Naive thymus-derived CD4-positive, alpha-beta T cell (primary cell): Measurements from ENCODE around the gene PDE8A. TPM values are rescaled to one million over a fixed set of nuclear protein-coding genes. Genes with fewer than 3 reads are reported as not detected.
A peak's percentile ranks its signal among the peaks of the same experiment; 100 is the strongest.

ENCODE experiments used
- ATAC-seq: fragments of 150-1000 bp; cut with Tn5 transposase; 2 replicates; pipeline ENCODE4 v1.10.0; 2021; ENCODE audit warnings: mild to moderate bottlenecking, moderate library complexity
- CTCF ChIA-PET: fragments of 350-600 bp; sonication (Branson Sonifier 250); formaldehyde crosslinking; loops from one replicate; lab custom pipeline; 2021; ENCODE audit warnings: antibody characterized with exemption; lab: Charles Lee
- POLR2A ChIA-PET: fragments of 350-600 bp; sonication (Branson Sonifier 250); formaldehyde crosslinking; loops from one replicate; lab custom pipeline; 2021; ENCODE audit warnings: antibody characterized with exemption, inconsistent platforms; lab: Charles Lee
- DNase-seq, 9 donors: peaks; one replicate each; pipeline versions ENCODE4 v3.0.0 to v3.0.0-alpha.2; 2020 to 2022; ENCODE audit warnings: mixed read lengths in 1 of 9
- H3K27ac ChIP-seq: one replicate; pipeline ENCODE4 v1.7.0; 2013; ENCODE audit warnings: mild to moderate bottlenecking, low read depth, low read length, moderate library complexity
- H3K27me3 ChIP-seq, 2 donors: one replicate each; pipeline ENCODE4 v1.7.0; 2013; ENCODE audit warnings: low read length in 2 of 2, mild to moderate bottlenecking in 2 of 2, moderate library complexity in 2 of 2; ENCODE audit not compliant: control insufficient read depth in 2 of 2, insufficient read depth in 2 of 2
- H3K36me3 ChIP-seq, 3 experiments: 1 replicate in 2 of 3; 2 replicates in 1 of 3; pipeline ENCODE4 v1.7.0; 2013; ENCODE audit warnings: low read length in 3 of 3, mild to moderate bottlenecking in 3 of 3, moderate library complexity in 1 of 3; ENCODE audit not compliant: insufficient read depth in 3 of 3, control insufficient read depth in 2 of 3
- H3K4me1 ChIP-seq, 2 donors: one replicate each; pipeline ENCODE4 v1.7.0; 2013; ENCODE audit warnings: low read length in 2 of 2, mild to moderate bottlenecking in 2 of 2, moderate library complexity in 1 of 2; ENCODE audit not compliant: control insufficient read depth in 2 of 2, insufficient read depth in 2 of 2
- H3K4me3 ChIP-seq: 2 replicates; pipeline ENCODE4 v1.7.0; 2013; ENCODE audit warnings: mild to moderate bottlenecking, low read length
- H3K9me3 ChIP-seq, 3 experiments: 1 replicate in 2 of 3; 2 replicates in 1 of 3; pipeline ENCODE4 v1.7.0; 2013; ENCODE audit warnings: low read length in 3 of 3; ENCODE audit not compliant: control insufficient read depth in 2 of 3
- H3K27ac Mint-ChIP-seq, 9 donors: one replicate each; pipeline ENCODE4 v1.8.0; 2020 to 2022; ENCODE audit warnings: mixed read lengths in 9 of 9, mild to moderate bottlenecking in 8 of 9, moderate library complexity in 5 of 9, inconsistent platforms in 2 of 9
- H3K27me3 Mint-ChIP-seq, 5 donors: one replicate each; pipeline ENCODE4 v1.8.0; 2021 to 2022; ENCODE audit warnings: mixed read lengths in 5 of 5, mild to moderate bottlenecking in 1 of 5
- H3K36me3 Mint-ChIP-seq, 5 donors: one replicate each; pipeline ENCODE4 v1.8.0; 2020 to 2022; ENCODE audit warnings: mixed read lengths in 5 of 5, mild to moderate bottlenecking in 3 of 5, inconsistent platforms in 1 of 5
- H3K4me1 Mint-ChIP-seq, 7 donors: one replicate each; pipeline ENCODE4 v1.8.0; 2020 to 2022; ENCODE audit warnings: mixed read lengths in 7 of 7, mild to moderate bottlenecking in 3 of 7, inconsistent platforms in 1 of 7
- H3K4me3 Mint-ChIP-seq, 10 donors: one replicate each; pipeline ENCODE4 v1.8.0; 2020 to 2022; ENCODE audit warnings: mild to moderate bottlenecking in 10 of 10, mixed read lengths in 10 of 10, moderate library complexity in 6 of 10, inconsistent platforms in 2 of 10
- H3K9me3 Mint-ChIP-seq, 11 donors: one replicate each; pipeline ENCODE4 v1.8.0; 2020 to 2022; ENCODE audit warnings: mixed read lengths in 11 of 11, mild to moderate bottlenecking in 4 of 11, inconsistent platforms in 1 of 11, moderate library complexity in 1 of 11
- intact Hi-C, 2 donors: fragments of 100-400 bp; cut with micrococcal nuclease; formaldehyde crosslinking; loops; one replicate each; pipeline ENCODE4 v1.15.1; 2023
- polyA plus RNA-seq, 2 donors: library from polyadenylated mRNA; unstranded; fragments of 300-500 nt; fragmentation: Illumina TruSeq; gene quantifications; one replicate each; pipeline ENCODE4 v1.2.3, GENCODE V29; 2021
- total RNA-seq, 6 experiments: library from RNA in 5 of 6; stranded (reverse) in 5 of 6; gene quantifications; 1 replicate in 5 of 6; 2 replicates in 1 of 6; pipeline ENCODE4 v1.2.3 and lab custom pipeline; 2021 to 2026

The PDE8A gene
- total and polyA plus RNA-seq, 7 experiments from 2014 or later, result 1.7 to 43.3 (median 31.9) TPM

DNA sequence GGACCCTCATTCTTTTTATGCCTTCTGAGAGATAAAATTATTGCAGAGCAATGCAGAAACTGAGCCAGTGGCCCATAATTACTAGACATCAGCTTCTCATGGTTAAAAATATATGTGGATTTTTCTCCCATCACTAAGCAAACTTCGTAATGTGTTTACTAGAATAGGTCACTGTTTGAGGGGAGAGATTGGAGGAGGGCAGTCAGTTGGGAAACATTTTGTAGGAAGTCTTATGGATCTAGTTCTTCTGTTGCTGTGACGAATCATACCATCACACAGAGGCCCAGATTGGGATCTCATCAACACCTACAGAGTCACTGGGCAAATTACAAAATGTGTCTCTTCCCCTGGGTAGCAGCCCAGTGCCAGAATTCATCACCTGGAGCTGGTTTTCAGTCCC is 81.4 kb downstream of the PDE8A start:
- Mint-ChIP-seq H3K27ac (no peak overlapping the region), H3K4me1 (peaks cover 8 to 51% (median 32%) of the 10 kb centered on the region in 7 donors), H3K4me3 (no peak overlapping the region), H3K27me3 (no peaks in the 10 kb centered on the region), H3K9me3 (peaks cover 4 to 39% (median 13%) of the 10 kb centered on the region in 11 donors), H3K36me3 (peaks cover 9 to 59% (median 25%) of the 10 kb centered on the region in 5 donors)
- H3K36me3 ChIP-seq, result peaks cover 0 to 5% (median 0%) of the 10 kb centered on the region in 3 experiments
- POLR2A ChIA-PET, result no interaction called here
- CTCF ChIA-PET, result no interaction called here
- H3K4me1 ChIP-seq, result no peaks in the 10 kb centered on the region
- H3K9me3 ChIP-seq, result peaks cover 0 to 4% (median 0%) of the 10 kb centered on the region in 3 experiments
- DNase-seq (no peak), ATAC-seq (no peak)
- intact Hi-C loops, result no loop called here
- H3K27me3 ChIP-seq, result no peaks in the 10 kb centered on the region
- H3K4me3 ChIP-seq, result no peak overlapping the region
- no peak overlapping the region for H3K27ac ChIP-seq

DNA sequence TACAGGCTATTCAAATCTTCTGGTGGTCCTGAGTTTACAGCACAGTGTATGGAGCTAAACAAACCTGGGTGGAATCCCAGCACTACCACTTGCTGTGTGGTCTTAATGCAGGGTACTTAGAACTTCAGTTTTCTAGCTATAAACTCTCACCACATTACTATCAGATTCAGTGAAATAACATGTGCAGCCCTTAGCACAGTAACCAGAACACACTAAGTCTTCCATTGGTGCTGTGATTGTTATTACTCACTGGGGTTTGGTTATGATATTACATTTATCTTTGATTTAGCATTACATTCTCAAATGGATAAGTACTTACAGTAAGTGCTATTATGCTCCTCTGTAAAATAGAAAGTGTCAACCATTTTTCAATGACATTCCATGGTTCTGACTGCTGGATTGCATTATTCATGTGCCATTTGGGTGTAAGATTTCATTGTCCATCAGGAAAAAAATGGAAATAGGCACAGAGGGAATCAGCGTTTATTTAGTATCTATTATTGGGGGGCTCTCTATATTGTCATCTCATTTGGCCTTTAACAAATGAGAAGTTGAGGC is 81.9 kb downstream of the PDE8A start:
- intact Hi-C loops, result no loop called here

DNA sequence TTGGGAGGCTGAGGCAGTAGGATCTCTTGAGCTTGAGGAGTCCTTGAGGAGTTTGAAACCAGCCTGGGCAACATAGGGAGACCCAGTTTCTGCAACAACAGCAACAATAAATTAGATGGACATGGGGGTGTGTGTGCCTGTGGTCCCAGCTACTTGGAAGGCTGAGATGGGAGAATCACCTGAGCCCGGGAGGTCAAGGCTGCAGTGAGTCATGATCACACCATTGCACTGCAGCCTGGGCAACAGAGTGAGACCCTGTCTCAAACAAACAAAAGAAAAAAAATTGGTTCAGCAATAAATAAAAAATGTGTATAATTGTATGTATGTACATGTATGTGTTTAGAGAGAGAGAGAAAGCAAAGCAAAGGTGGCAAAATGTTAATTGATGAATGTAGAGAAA is 83.1 kb downstream of the PDE8A start:
- Mint-ChIP-seq H3K9me3 (peaks cover 0 to 24% (median 7%) of the 10 kb centered on the region in 11 donors), H3K4me3 (no peak overlapping the region), H3K27ac (peak overlapping the region in 2 of 9 donors; percentile 36 to 46), H3K36me3 (peaks cover 9 to 60% (median 25%) of the 10 kb centered on the region in 5 donors), H3K4me1 (peaks cover 2 to 35% (median 16%) of the 10 kb centered on the region in 7 donors), H3K27me3 (no peaks in the 10 kb centered on the region)
- POLR2A ChIA-PET, result no interaction called here
- CTCF ChIA-PET, result no interaction called here
- ATAC-seq (no peak), DNase-seq (no peak)
- H3K36me3 ChIP-seq, result peaks cover 0 to 10% (median 0%) of the 10 kb centered on the region in 3 experiments
- H3K9me3 ChIP-seq, result peaks cover 0 to 4% (median 0%) of the 10 kb centered on the region in 3 experiments
- intact Hi-C loops, result no loop called here
- no peaks in the 10 kb centered on the region for H3K27me3 ChIP-seq
- H3K27ac ChIP-seq, result no peak overlapping the region
- no peak overlapping the region for H3K4me3 ChIP-seq
- no peaks in the 10 kb centered on the region for H3K4me1 ChIP-seq

More for the DNA sequence above, 81.9 kb downstream of the PDE8A start:
- ChIA-PET CTCF (no interaction called here), POLR2A (no interaction called here)
- no peaks in the 10 kb centered on the region for H3K4me1 ChIP-seq
- H3K4me3 ChIP-seq, result no peak overlapping the region
- Mint-ChIP-seq H3K27me3 (no peaks in the 10 kb centered on the region), H3K4me1 (peaks cover 8 to 46% (median 27%) of the 10 kb centered on the region in 7 donors), H3K9me3 (peaks cover 0 to 35% (median 12%) of the 10 kb centered on the region in 11 donors), H3K4me3 (no peak overlapping the region), H3K36me3 (peaks cover 9 to 61% (median 25%) of the 10 kb centered on the region in 5 donors), H3K27ac (no peak overlapping the region)
- DNase-seq (no peak), ATAC-seq (no peak)
- peaks cover 0 to 5% (median 0%) of the 10 kb centered on the region in 3 experiments for H3K36me3 ChIP-seq
- peaks cover 0 to 4% (median 0%) of the 10 kb centered on the region in 3 experiments for H3K9me3 ChIP-seq
- H3K27ac ChIP-seq, result no peak overlapping the region
- no peaks in the 10 kb centered on the region for H3K27me3 ChIP-seq

DNA sequence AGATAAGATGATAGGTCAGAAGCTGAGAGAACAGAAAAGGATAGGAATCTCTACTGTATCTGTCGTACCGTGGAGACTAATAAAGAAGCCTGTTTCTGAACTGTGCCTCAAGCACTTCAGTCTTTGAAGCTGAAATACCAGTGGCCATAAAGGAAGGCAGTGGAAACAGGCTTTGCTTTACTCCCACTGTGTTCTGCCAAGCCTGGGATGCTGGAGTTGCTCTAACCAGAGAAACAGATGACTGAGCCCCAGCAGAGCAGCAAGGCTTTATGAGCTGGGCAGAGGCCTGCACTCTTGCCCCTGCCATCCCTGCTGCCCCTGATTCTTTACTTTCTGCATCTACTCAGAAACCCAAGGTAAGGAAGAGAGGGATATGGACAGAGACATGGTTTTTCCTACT is 89.4 kb downstream of the PDE8A start:
- Histone ChIP-seq H3K4me1 (no peaks in the 10 kb centered on the region), H3K36me3 (peaks cover 0 to 22% (median 0%) of the 10 kb centered on the region in 3 experiments), H3K4me3 (no peak overlapping the region), H3K27me3 (no peaks in the 10 kb centered on the region), H3K27ac (no peak overlapping the region), H3K9me3 (no peaks in the 10 kb centered on the region)
- no peak for DNase-seq
- no peaks in the 10 kb centered on the region for H3K27me3 Mint-ChIP-seq
- H3K36me3 Mint-ChIP-seq, result peaks cover 10 to 68% (median 43%) of the 10 kb centered on the region in 5 donors
- peaks cover 0 to 7% (median 0%) of the 10 kb centered on the region in 7 donors for H3K4me1 Mint-ChIP-seq
- no peaks in the 10 kb centered on the region for H3K9me3 Mint-ChIP-seq
- H3K4me3 Mint-ChIP-seq, result no peak overlapping the region
- intact Hi-C loops, result no loop called here
- no peak overlapping the region for H3K27ac Mint-ChIP-seq
- POLR2A ChIA-PET, result no interaction called here
- CTCF ChIA-PET, result no interaction called here
- ATAC-seq, result no peak

DNA sequence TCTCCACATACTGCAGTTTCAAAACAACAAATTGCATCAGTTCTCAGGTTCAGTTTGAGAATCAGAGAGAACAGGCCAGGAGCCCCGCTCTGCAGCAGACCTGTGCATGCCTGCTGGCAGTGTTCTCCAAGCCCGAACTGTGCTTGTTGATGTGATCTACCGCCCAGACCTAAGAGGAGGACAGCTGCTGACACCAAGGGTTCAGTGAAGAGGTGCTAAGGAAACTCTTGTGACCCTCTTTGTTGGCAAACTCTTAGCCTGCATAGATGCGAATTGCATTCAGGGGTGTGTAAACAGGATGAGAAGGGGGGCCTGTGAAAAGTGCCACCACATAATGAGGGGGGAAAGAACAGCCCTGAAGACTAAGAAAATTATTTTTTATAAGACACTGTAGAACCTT is 89.8 kb downstream of the PDE8A start:
- Mint-ChIP-seq H3K4me3 (no peak overlapping the region), H3K9me3 (no peaks in the 10 kb centered on the region), H3K4me1 (peaks cover 0 to 7% (median 0%) of the 10 kb centered on the region in 7 donors), H3K36me3 (peaks cover 10 to 69% (median 48%) of the 10 kb centered on the region in 5 donors), H3K27me3 (no peaks in the 10 kb centered on the region), H3K27ac (no peak overlapping the region)
- Histone ChIP-seq H3K9me3 (no peaks in the 10 kb centered on the region), H3K27me3 (no peaks in the 10 kb centered on the region), H3K36me3 (peaks cover 0 to 22% (median 0%) of the 10 kb centered on the region in 3 experiments), H3K4me1 (no peaks in the 10 kb centered on the region), H3K4me3 (no peak overlapping the region), H3K27ac (no peak overlapping the region)
- no peak for ATAC-seq
- intact Hi-C loops, result no loop called here
- ChIA-PET POLR2A (no interaction called here), CTCF (no interaction called here)
- no peak for DNase-seq

DNA sequence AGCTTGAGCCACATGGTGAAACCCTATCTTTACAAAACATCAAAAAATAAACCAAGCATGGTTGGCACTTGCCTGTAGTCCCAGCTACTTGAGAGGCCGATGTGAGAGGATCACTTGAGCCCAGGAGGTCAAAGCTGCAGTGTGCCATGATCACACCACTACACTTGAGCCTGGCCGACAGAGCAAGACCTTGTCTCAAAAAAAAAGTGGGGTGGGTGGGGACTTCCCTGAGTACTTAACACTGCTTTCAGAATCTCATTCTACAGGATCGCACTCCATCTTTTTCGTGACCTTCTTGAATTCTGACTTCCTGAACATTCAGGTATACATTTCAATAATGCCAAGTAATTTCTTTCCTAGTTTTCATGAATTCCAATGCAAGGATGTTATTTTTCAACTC is 91.3 kb downstream of the PDE8A start:
- Mint-ChIP-seq H3K4me3 (no peak overlapping the region), H3K4me1 (peaks cover 0 to 13% (median 0%) of the 10 kb centered on the region in 7 donors), H3K9me3 (peaks cover 0 to 1% (median 0%) of the 10 kb centered on the region in 11 donors), H3K36me3 (peaks cover 11 to 71% (median 51%) of the 10 kb centered on the region in 5 donors), H3K27me3 (no peaks in the 10 kb centered on the region), H3K27ac (no peak overlapping the region)
- no peak for ATAC-seq
- peaks cover 0 to 18% (median 0%) of the 10 kb centered on the region in 3 experiments for H3K36me3 ChIP-seq
- no peak overlapping the region for H3K27ac ChIP-seq
- no peaks in the 10 kb centered on the region for H3K27me3 ChIP-seq
- CTCF ChIA-PET, result interaction anchor here (0.6 kb wide), 1 partner anchor 368 kb away, joined by 4 read pairs; no protein-coding TSS in a partner anchor
- no peak for DNase-seq
- H3K9me3 ChIP-seq, result no peaks in the 10 kb centered on the region
- intact Hi-C loops, result no loop called here
- POLR2A ChIA-PET, result no interaction called here
- H3K4me1 ChIP-seq, result no peaks in the 10 kb centered on the region
- no peak overlapping the region for H3K4me3 ChIP-seq
